Measurements from ENCODE around the gene CAT. TPM values are rescaled to one million over a fixed set of nuclear protein-coding genes. Genes with fewer than 3 reads are reported as not detected.

The CAT gene
- total RNA-seq, 1 donor from 2014 or later, result 73.6 TPM

DNA sequence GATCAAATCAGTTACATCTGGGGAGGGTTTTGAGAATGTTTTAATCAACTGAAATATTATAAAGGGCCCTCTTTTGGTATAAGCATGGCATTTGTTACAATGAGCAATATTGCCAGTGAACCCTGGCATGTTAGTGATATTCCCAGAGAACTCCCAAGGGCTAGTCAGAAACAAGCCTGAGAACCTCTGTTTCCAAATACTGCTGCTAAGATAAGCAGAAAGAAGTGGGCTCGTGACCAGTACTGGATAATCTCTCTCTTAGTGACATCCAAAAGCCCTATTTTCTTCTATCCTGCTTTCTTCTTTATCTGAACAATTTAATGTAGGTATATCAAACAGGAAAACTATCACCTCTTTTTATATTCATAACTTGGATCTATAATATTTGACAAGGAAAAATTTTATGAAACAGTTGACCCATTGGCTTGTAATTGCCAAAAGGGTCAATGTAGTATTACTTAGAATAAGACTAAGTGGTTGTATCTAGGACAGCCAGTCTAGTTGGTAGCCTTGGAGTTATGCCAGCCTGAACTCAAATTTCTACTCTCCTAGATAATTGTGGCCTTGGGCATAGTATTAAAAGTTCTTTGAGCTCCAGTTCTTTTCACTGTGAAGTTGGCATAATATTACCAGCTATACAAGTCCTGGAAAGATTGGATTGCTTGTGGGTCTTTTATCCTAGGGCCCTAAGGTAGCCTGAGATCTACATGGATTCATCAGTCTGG, 15.7 kb downstream of the CAT start:
- peaks cover 47 to 83% (median 82%) of the 10 kb centered on the region in 3 donors for H3K36me3 ChIP-seq (ENCODE audit: control insufficient read depth in 3 of 3, insufficient read depth in 3 of 3, low read length in 3 of 3)
- no peaks in the 10 kb centered on the region for H3K27me3 ChIP-seq (ENCODE audit: control insufficient read depth in 3 of 3, insufficient read depth in 3 of 3, low read length in 3 of 3)
- no peak overlapping the region for H3K4me3 ChIP-seq (ENCODE audit: low read length in 3 of 3)
- H3K9ac ChIP-seq (ENCODE audit: low read depth in 1 of 3, low read length in 3 of 3), result no peak overlapping the region
- no peak overlapping the region for H3K27ac ChIP-seq (ENCODE audit: low read depth, low read length)
- H3K9me3 ChIP-seq (ENCODE audit: control insufficient read depth in 3 of 3, low read length in 3 of 3), result no peaks in the 10 kb centered on the region
- H3K4me1 ChIP-seq (ENCODE audit: control insufficient read depth in 3 of 3, insufficient read depth in 3 of 3, low read length in 3 of 3), result peaks cover 0 to 8% (median 3%) of the 10 kb centered on the region in 3 donors

DNA sequence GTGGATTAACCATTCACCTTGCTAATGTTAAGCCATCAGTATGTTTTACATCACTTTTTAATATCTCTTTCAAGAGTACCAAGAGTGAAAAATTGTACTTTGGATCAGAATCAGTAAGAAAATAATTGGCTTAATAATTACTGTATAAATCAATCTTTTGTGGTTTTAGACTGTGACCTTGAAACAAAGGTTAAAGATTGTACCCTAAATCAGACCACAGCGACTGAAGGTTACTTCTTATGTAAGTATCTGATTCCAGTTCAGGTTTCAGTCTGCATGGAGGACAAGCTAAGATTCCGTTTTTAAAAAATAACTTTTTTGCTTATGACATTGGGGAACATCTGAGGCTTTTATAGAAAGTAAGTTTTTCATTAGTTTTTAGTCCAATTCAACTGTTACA, 18.9 kb downstream of the CAT start:
- no peak overlapping the region for H3K9ac ChIP-seq (ENCODE audit: low read depth in 1 of 3, low read length in 3 of 3)
- H3K36me3 ChIP-seq (ENCODE audit: control insufficient read depth in 3 of 3, insufficient read depth in 3 of 3, low read length in 3 of 3), result peaks cover 46 to 75% (median 71%) of the 10 kb centered on the region in 3 donors
- H3K27me3 ChIP-seq (ENCODE audit: control insufficient read depth in 3 of 3, insufficient read depth in 3 of 3, low read length in 3 of 3), result no peaks in the 10 kb centered on the region
- no peak overlapping the region for H3K4me3 ChIP-seq (ENCODE audit: low read length in 3 of 3)
- no peak overlapping the region for H3K27ac ChIP-seq (ENCODE audit: low read depth, low read length)
- H3K9me3 ChIP-seq (ENCODE audit: control insufficient read depth in 3 of 3, low read length in 3 of 3), result no peaks in the 10 kb centered on the region
- peaks cover 0 to 8% (median 3%) of the 10 kb centered on the region in 3 donors for H3K4me1 ChIP-seq (ENCODE audit: control insufficient read depth in 3 of 3, insufficient read depth in 3 of 3, low read length in 3 of 3)

DNA sequence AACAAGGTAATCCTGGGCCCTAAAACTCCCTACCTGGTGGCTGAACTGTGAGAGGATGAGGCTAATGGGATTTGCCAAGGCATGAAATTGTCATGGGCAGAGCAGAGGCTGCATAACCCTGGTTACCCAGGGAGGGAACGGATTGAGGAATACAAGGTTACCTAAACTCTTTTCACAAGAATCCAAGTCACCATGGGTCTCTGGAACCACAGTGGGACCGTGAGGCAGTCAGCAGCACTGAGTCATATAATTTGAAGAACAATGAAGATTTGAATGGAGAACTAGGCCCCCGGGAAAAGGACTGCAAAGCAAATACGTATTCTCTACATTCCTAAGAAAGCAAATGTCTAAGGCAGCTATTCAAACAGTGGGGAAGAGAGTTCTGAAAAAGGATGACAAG, 19.8 kb downstream of the CAT start:
- Histone ChIP-seq H3K27ac (ENCODE audit: low read depth, low read length) (no peak overlapping the region), H3K4me3 (ENCODE audit: low read length in 3 of 3) (no peak overlapping the region), H3K27me3 (ENCODE audit: control insufficient read depth in 3 of 3, insufficient read depth in 3 of 3, low read length in 3 of 3) (no peaks in the 10 kb centered on the region), H3K9me3 (ENCODE audit: control insufficient read depth in 3 of 3, low read length in 3 of 3) (no peaks in the 10 kb centered on the region), H3K4me1 (ENCODE audit: control insufficient read depth in 3 of 3, insufficient read depth in 3 of 3, low read length in 3 of 3) (peaks cover 0 to 8% (median 3%) of the 10 kb centered on the region in 3 donors), H3K36me3 (ENCODE audit: control insufficient read depth in 3 of 3, insufficient read depth in 3 of 3, low read length in 3 of 3) (peaks cover 45 to 77% (median 69%) of the 10 kb centered on the region in 3 donors), H3K9ac (ENCODE audit: low read depth in 1 of 3, low read length in 3 of 3) (no peak overlapping the region)

DNA sequence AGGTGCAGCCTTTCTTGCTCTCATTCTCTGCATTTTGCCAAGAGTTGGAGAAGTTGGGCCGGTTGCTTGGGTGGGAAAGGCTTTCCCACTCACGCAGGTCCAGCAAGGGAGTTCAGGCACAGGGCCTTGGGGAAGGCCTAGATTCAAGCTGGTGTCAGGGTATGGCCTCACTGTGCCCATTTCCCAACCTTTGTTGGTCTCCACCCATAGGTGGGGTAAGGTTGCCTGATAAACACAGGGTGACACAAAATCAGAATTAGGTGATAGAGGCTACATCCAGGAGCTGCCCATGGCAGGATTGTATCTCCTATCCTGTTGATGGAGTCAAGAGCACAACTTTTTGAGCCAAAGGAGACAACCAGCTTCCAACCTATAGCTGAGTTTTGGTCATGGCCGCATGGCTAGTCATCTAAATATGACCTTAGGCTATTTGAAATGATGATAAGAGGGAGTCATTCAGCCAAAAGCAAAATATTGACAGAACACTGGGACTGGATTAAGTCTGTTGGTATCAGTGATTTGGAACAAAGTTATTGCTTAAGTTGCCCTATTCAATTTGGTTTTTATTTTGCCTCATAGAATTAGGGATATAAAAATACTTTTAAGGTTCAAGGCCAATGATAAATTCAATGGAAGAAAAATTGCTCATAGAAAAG, 20.9 kb downstream of the CAT start:
- peaks cover 0 to 3% (median 0%) of the 10 kb centered on the region in 3 donors for H3K4me1 ChIP-seq (ENCODE audit: control insufficient read depth in 3 of 3, insufficient read depth in 3 of 3, low read length in 3 of 3)
- H3K4me3 ChIP-seq (ENCODE audit: low read length in 3 of 3), result no peak overlapping the region
- no peak overlapping the region for H3K27ac ChIP-seq (ENCODE audit: low read depth, low read length)
- H3K27me3 ChIP-seq (ENCODE audit: control insufficient read depth in 3 of 3, insufficient read depth in 3 of 3, low read length in 3 of 3), result no peaks in the 10 kb centered on the region
- no peaks in the 10 kb centered on the region for H3K9me3 ChIP-seq (ENCODE audit: control insufficient read depth in 3 of 3, low read length in 3 of 3)
- H3K9ac ChIP-seq (ENCODE audit: low read depth in 1 of 3, low read length in 3 of 3), result no peak overlapping the region
- H3K36me3 ChIP-seq (ENCODE audit: control insufficient read depth in 3 of 3, insufficient read depth in 3 of 3, low read length in 3 of 3), result peaks cover 52 to 78% (median 73%) of the 10 kb centered on the region in 3 donors

DNA sequence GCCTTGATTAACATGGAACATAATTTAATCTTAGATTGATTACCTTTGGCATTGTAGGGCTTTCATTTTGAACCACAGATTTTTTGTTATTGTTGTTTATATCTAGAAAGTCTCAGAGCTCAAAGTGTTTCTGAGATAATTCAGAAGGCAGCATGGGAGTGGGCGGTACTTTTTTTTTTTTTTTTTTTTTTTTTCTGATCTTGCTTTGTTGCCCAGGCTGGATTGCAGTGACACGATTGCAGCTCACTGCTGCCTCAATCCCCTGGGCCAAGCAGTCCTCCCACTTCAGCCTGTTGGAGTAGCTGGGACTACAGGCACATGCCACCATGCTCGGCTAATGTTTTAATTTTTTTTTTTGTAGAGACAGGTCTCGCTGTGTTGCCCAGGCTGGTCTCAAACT, 21.5 kb downstream of the CAT start:
- no peak overlapping the region for H3K4me3 ChIP-seq (ENCODE audit: low read length in 3 of 3)
- H3K27ac ChIP-seq (ENCODE audit: low read depth, low read length), result no peak overlapping the region
- no peaks in the 10 kb centered on the region for H3K4me1 ChIP-seq (ENCODE audit: control insufficient read depth in 3 of 3, insufficient read depth in 3 of 3, low read length in 3 of 3)
- H3K36me3 ChIP-seq (ENCODE audit: control insufficient read depth in 3 of 3, insufficient read depth in 3 of 3, low read length in 3 of 3), result peaks cover 55 to 78% (median 77%) of the 10 kb centered on the region in 3 donors
- no peaks in the 10 kb centered on the region for H3K9me3 ChIP-seq (ENCODE audit: control insufficient read depth in 3 of 3, low read length in 3 of 3)
- H3K9ac ChIP-seq (ENCODE audit: low read depth in 1 of 3, low read length in 3 of 3), result no peak overlapping the region
- no peaks in the 10 kb centered on the region for H3K27me3 ChIP-seq (ENCODE audit: control insufficient read depth in 3 of 3, insufficient read depth in 3 of 3, low read length in 3 of 3)

DNA sequence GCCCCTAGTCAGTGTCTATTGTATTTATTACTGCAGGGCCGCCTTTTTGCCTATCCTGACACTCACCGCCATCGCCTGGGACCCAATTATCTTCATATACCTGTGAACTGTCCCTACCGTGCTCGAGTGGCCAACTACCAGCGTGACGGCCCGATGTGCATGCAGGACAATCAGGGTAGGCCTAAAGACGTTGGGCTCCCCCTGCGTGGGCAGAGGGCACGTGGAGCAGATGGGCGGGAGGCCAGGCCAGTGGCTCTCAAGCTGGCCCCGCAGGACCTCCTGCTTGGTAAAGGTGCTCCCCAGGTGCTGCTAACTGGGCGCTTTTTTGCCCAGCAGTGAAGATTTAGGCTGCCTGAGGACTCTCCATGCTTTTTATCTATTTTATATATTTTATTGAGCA, 22.5 kb downstream of the CAT start:
- peaks cover 60 to 80% (median 77%) of the 10 kb centered on the region in 3 donors for H3K36me3 ChIP-seq (ENCODE audit: control insufficient read depth in 3 of 3, insufficient read depth in 3 of 3, low read length in 3 of 3)
- no peaks in the 10 kb centered on the region for H3K9me3 ChIP-seq (ENCODE audit: control insufficient read depth in 3 of 3, low read length in 3 of 3)
- no peaks in the 10 kb centered on the region for H3K4me1 ChIP-seq (ENCODE audit: control insufficient read depth in 3 of 3, insufficient read depth in 3 of 3, low read length in 3 of 3)
- no peak overlapping the region for H3K27ac ChIP-seq (ENCODE audit: low read depth, low read length)
- no peak overlapping the region for H3K9ac ChIP-seq (ENCODE audit: low read depth in 1 of 3, low read length in 3 of 3)
- H3K4me3 ChIP-seq (ENCODE audit: low read length in 3 of 3), result no peak overlapping the region
- no peaks in the 10 kb centered on the region for H3K27me3 ChIP-seq (ENCODE audit: control insufficient read depth in 3 of 3, insufficient read depth in 3 of 3, low read length in 3 of 3)

DNA sequence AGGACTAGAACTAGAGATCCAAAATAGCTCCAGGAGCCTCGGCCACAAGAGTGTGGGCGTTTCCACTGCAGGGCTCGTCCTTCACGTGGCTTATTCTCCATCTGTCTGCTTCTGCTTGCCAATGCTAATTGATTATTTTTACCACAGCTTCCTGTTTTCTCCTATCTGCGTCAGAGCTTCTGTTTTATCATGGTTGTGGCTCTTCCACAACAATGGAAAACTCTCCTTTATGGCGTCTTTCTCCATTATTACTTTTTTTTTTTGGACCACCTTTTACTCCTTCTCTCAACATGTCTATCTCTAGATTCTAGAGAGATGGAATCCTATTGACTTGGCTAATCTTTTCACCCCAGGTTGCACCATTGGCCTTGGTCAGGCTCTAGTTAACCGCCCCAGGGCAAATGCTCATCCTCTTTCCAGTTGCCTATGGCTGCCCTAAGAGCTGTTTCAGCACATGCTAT, 25.9 kb downstream of the CAT start:
- Histone ChIP-seq H3K9me3 (ENCODE audit: control insufficient read depth in 3 of 3, low read length in 3 of 3) (peaks cover 0 to 5% (median 0%) of the 10 kb centered on the region in 3 donors), H3K27ac (ENCODE audit: low read depth, low read length) (no peak overlapping the region), H3K4me1 (ENCODE audit: control insufficient read depth in 3 of 3, insufficient read depth in 3 of 3, low read length in 3 of 3) (no peaks in the 10 kb centered on the region), H3K9ac (ENCODE audit: low read depth in 1 of 3, low read length in 3 of 3) (no peak overlapping the region), H3K27me3 (ENCODE audit: control insufficient read depth in 3 of 3, insufficient read depth in 3 of 3, low read length in 3 of 3) (no peaks in the 10 kb centered on the region), H3K4me3 (ENCODE audit: low read length in 3 of 3) (no peak overlapping the region), H3K36me3 (ENCODE audit: control insufficient read depth in 3 of 3, insufficient read depth in 3 of 3, low read length in 3 of 3) (peaks cover 61 to 80% (median 68%) of the 10 kb centered on the region in 3 donors)

DNA sequence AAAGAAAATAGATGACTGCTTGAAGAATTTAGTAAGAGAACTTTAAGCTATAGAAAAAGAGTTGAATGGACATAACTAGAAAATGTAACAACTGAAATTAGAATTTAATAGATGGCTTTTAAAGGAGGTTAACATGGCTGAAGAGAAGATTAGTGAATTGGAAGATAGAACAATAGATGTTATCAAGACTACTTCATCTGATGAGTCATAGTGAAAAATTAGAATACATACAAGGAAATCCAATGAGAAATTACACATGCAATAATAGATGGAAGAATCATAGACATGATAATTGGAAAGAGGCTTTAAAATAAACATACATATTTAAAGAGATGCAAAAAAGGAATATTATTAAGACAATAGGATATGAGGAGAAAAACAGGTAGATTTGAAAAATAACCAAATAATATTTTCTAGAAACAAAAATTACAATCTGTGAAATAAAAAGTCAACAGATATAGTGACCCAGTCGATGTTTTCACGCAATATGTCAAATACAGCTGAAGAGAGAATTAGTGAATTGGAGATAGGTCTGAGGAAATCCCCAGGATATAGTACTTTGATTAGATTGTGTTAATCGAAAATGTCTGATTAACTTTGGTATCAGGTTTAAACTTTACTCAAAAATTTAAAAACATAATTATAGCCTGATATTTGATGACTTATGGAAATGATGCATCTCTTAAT, 28.2 kb downstream of the CAT start:
- H3K9ac ChIP-seq (ENCODE audit: low read depth in 1 of 3, low read length in 3 of 3), result no peak overlapping the region
- no peak overlapping the region for H3K4me3 ChIP-seq (ENCODE audit: low read length in 3 of 3)
- peaks cover 0 to 5% (median 0%) of the 10 kb centered on the region in 3 donors for H3K9me3 ChIP-seq (ENCODE audit: control insufficient read depth in 3 of 3, low read length in 3 of 3)
- peaks cover 61 to 85% (median 78%) of the 10 kb centered on the region in 3 donors for H3K36me3 ChIP-seq (ENCODE audit: control insufficient read depth in 3 of 3, insufficient read depth in 3 of 3, low read length in 3 of 3)
- H3K27me3 ChIP-seq (ENCODE audit: control insufficient read depth in 3 of 3, insufficient read depth in 3 of 3, low read length in 3 of 3), result no peaks in the 10 kb centered on the region
- H3K4me1 ChIP-seq (ENCODE audit: control insufficient read depth in 3 of 3, insufficient read depth in 3 of 3, low read length in 3 of 3), result no peaks in the 10 kb centered on the region
- no peak overlapping the region for H3K27ac ChIP-seq (ENCODE audit: low read depth, low read length)

DNA sequence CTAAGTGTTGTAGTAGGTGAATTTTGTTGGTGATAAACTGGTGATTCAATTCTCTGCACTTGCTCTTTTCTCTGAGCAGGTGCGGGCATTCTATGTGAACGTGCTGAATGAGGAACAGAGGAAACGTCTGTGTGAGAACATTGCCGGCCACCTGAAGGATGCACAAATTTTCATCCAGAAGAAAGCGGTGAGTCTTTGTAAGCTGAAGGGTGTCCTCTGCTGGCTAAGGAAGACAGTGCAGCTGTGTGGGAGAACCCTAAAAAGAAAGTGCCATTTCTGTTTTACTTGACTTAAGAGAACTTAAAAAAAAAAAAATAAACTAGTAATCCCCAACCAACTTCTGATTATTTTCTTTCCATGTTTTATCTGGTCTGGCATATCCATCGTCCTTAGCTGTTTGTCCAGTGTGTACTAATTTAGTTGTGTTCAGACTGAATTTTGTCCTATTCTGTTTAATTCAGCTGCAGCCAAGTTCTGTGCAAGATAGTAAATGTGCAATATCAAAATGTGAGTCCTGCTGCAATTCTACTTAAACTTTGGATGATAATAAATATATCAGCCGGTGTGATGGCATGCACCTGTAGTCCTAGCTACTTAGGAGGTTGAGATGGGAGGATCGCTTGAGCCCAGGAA, 29.6 kb downstream of the CAT start:
- no peak overlapping the region for H3K27ac ChIP-seq (ENCODE audit: low read depth, low read length)
- H3K4me1 ChIP-seq (ENCODE audit: control insufficient read depth in 3 of 3, insufficient read depth in 3 of 3, low read length in 3 of 3), result no peaks in the 10 kb centered on the region
- H3K4me3 ChIP-seq (ENCODE audit: low read length in 3 of 3), result no peak overlapping the region
- peaks cover 61 to 86% (median 76%) of the 10 kb centered on the region in 3 donors for H3K36me3 ChIP-seq (ENCODE audit: control insufficient read depth in 3 of 3, insufficient read depth in 3 of 3, low read length in 3 of 3)
- no peaks in the 10 kb centered on the region for H3K27me3 ChIP-seq (ENCODE audit: control insufficient read depth in 3 of 3, insufficient read depth in 3 of 3, low read length in 3 of 3)
- H3K9me3 ChIP-seq (ENCODE audit: control insufficient read depth in 3 of 3, low read length in 3 of 3), result peaks cover 0 to 5% (median 0%) of the 10 kb centered on the region in 3 donors
- H3K9ac ChIP-seq (ENCODE audit: low read depth in 1 of 3, low read length in 3 of 3), result no peak overlapping the region

All from skeletal muscle tissue (tissue), 4 donors.